Posterior vena cava (tissue), 2 donors: ENCODE measurements around the gene TAOK3. TPM values are rescaled to one million over a fixed set of nuclear protein-coding genes. Genes with fewer than 3 reads are reported as not detected.
A peak's percentile ranks its signal among the peaks of the same experiment; 100 is the strongest.
"Not testable (repeated sequence)": the region's sequence is repeated elsewhere in the genome, so short reads cannot be mapped to it uniquely, and the experiment has no call there.

Experiments
- DNase-seq: peaks from one replicate; pipeline ENCODE4 v3.0.0-alpha.2; 2020; ENCODE audit warnings: low spot score
- intact Hi-C, 2 donors: fragments of 100-400 bp; cut with DNase I; formaldehyde crosslinking; loops; one replicate each; pipeline versions ENCODE4 v1.14.1 to v1.14.2; 2022 to 2023
- long read RNA-seq, 2 donors: library from polyadenylated mRNA; unstranded; transcript quantifications; one replicate each; pipeline ENCODE4 v2.0.0, GENCODE V29; 2020 to 2021
- total RNA-seq, 2 donors: library from RNA; stranded (reverse); fragmentation: NEBNext Ultra II Directional; extraction: Animal tissue kit (Norgen Biotek cat#: 25700); gene quantifications; one replicate each; pipeline ENCODE4 v1.2.1, GENCODE V29; 2021
- donor health status: DM: yes; HTN: yes; CAD: no.
- donor health status: DM: yes; HTN: yes; CAD: no.

The TAOK3 gene
- total RNA-seq = 10 to 100 TPM; 27.9 to 31.8 TPM
- long read RNA-seq, donor 1, full-length matches to known transcripts = 3 of 15 reads
- long read RNA-seq, donor 1, partial matches to known transcripts = 5 of 15 reads
- long read RNA-seq, donor 1, other reads (novel, unspliced or antisense) = 7 of 15 reads
- long read RNA-seq, donor 2, full-length matches to known transcripts = 14 of 60 reads
- long read RNA-seq, donor 2, partial matches to known transcripts = 33 of 60 reads
- long read RNA-seq, donor 2, other reads (novel, unspliced or antisense) = 13 of 60 reads

GRCh38 chr12:118372541-118373495 is at the start of gene TAOK3:
TSS of gene TAOK3 (minus strand) at chr12:118372907. CDS start at chr12:118255567, 117,340 bp downstream.
- intact Hi-C loops = loop anchor here (5.0 to 10.0 kb wide), 3 partner anchors 66 to 191 kb away; no protein-coding TSS in a partner anchor
- peak; percentile 100 for DNase-seq

DNA sequence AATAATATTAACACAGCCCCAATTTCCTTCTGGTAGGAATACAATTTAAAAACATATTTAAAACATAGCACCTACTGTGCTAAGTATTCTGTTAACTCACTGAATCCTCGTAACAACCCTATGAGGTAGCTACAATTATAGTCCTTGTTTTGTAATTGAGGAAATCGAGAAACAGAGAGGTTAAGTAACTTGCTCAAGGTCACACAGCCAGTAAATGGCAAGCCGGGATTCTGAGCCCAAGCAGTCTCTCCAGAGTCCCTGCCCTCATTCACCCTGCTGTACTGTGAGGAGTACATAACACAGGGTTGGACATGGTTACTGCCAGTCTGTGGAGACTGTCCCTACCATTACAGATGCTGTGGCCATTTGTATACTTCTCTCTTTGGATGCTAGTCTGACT is 48.0 kb upstream of the TAOK3 start:
- intact Hi-C loops = no loop called here
- no peak for DNase-seq

- no peak for DNase-seq
Measured at GRCh38 chr12:118418385-118419057, 45.8 kb upstream of the TAOK3 start.

DNA sequence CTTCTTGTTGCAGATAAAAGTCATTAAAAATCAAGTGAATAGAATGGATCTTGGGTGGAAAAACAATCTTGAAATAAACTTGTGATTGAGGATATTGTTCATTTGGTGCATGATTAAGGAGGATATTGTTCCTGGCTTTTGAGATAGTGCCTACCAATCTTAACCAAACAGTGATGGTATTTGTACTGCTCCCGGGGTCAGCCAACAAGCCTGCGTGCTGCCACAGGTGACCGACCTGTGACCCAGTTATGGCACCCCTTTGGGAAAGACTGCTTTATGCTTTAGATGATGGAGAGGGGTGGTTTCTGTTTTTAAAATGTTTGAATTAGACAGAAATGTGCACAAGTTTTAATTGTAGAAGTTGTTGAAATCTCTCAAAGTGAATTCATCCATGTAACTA is 45.2 kb upstream of the TAOK3 start:
- DNase-seq = no peak
- intact Hi-C loops = no loop called here

More at GRCh38 chr12:118418385-118419057, 45.8 kb upstream of the TAOK3 start:
- intact Hi-C loops = no loop called here

DNA sequence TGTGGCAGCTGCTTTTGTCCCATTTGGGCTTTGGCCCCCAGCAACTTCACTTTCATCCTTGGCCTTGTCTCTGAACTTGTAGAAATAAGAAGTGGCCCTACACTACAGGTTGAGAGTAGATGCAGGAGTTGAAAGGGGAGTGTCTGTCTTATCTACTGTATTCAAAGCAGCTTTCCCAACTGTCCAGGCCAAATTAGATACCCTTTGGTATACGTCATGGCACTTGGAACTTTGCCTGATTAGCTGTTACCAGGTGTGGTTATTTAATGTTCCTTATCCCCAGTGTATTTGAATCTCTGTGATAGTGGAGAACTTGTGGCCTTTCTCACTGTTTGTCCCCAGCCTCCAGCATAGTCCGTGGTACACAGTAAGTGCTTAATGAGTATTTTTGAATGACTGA is 37.1 kb upstream of the TAOK3 start:
- no peak for DNase-seq
- intact Hi-C loops = no loop called here

DNA sequence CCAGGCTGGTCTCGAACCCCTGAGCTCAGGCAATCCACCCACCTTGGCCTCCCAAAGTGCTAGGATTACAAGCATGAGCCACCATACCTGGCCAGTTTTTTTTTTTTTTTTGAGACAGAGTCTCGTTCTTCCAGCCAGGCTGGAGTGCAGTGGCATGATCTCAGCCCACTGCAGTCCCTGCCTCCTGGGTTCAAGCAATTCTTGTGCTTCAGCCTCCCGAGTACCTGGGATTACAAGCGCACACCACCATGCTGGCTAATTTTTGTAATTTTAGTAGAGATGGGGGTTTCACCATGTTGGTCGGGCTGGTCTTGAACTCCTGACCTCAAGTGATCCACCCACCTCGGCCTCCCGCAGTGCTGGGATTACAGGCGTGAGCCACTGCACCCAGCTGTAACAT is 35.5 kb upstream of the TAOK3 start:
- intact Hi-C loops, DNase-seq: not testable (repeated sequence)

GRCh38 chr12:118404876-118405521 is 32.3 kb upstream of the TAOK3 start:
- intact Hi-C loops = no loop called here
- no peak for DNase-seq

GRCh38 chr12:118402251-118402650 is 29.5 kb upstream of the TAOK3 start:
- intact Hi-C loops = no loop called here
- DNase-seq = no peak

- intact Hi-C loops = no loop called here
- DNase-seq = no peak
Measured at GRCh38 chr12:118398940-118399339, 26.2 kb upstream of the TAOK3 start.

GRCh38 chr12:118398524-118398923 is 25.8 kb upstream of the TAOK3 start:
- DNase-seq = no peak
- intact Hi-C loops = no loop called here

- intact Hi-C loops = no loop called here
- DNase-seq = no peak
Measured at GRCh38 chr12:118397708-118398440, 25.2 kb upstream of the TAOK3 start.

DNA sequence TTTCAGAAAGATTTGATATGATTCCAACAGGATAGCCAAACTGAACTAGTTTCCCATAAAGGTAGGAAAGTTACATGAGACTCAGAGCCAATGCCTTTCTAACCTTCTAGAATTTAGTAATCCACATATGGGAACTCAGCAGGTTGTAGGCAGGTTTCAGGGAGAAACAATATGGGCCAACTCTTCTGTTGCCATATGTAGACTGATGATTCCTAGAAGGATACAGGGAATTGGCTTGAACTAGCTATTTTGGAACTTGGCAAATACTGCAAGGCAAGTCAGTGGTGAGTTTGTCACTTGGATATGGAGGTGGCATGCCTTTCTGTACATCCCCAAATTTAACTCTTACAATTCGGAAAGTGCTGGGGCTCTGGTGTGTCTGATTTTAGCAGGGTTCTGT is 19.1 kb upstream of the TAOK3 start:
- intact Hi-C loops = no loop called here
- no peak for DNase-seq

DNA sequence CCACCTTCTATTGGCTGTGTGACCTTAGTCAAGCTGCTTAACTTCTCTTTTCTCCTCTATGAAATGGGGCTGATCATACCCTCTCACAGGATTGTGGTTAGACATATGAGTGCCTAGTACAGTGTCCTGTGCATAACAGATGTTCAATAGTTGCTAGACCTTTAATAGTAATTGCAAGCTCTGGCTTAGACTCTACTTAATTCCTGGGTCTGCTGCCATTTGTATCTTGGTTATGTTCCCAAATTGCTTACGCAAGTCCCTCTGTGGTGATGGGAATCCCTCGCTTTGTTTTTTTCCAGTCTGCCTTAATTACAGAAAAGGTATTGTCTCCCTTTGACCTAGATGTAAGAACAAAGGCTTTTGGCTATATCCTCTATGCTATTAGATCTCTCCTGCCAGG is 18.7 kb upstream of the TAOK3 start:
- DNase-seq = no peak
- intact Hi-C loops = no loop called here

DNA sequence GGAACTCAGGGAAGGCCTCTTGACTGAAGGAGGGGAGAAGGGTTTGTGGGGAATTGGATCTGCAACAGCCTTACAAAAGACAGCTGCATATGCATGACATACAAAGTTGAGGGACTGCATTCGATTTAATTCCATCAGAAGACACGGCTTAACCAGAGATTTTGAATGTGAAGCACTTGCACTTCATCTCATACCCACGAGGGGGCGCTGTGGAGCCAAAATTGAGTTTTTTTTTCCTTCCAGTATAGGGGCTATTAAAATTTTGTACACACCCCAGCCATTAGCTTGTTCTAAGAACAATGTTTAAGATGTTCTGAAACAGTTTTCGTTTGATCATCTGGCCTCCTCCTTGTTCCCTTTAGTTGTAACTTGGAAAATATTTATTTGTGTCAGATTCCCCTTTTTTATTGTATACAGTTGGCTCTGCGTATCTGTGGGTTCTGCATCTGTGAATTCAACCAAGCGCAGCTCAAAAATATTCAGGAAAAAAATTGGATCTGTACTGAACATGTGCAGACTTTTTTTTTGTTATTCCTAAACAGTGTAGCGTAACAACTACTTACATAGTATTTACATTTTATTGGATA is 5.3 kb upstream of the TAOK3 start:
- intact Hi-C loops = loop anchor here in 1 of 2 donors (10.0 kb wide), 1 partner anchor 193 kb away; no protein-coding TSS in a partner anchor
- DNase-seq = peak; percentile 87

DNA sequence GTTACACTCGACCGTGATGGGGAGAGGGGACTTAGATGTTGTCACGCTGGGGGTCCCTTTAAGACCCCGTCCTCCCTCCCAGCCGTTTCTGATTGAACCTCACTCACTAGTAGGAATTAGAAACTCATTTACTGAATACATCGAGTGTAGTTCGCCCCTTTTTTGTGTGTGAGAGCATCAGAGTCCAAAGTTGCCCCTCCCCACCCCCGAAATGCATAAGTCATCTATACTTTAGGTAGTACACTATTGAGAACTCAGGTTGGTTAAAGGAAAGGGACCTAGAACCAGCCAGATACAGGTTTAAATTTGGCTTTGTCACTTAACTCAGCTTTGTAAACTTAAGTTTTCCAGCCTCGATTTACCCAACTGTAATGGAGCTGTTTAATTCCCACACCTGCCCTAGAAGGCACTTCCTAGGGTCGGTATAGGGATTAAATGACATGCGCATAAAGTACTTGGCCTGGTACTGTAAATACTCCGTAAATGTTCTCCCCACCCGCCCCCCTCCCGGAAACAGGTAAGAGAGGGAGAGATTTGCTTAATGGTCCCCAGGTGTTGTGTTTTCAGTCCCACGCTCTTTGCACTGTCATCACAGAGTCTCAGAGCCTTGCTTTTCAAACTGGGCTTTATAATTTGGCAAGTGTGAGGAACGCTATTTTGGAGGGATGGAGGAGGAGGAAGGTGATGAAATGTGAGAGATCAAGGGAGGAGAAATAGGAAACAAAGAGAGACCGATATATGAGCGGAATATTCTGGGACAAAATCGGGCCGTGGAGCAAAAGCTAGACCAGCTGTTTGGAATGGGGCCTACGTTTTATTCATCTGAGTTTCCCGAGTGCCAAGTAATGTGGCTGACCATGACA is 4.5 kb upstream of the TAOK3 start:
- no peak for DNase-seq
- intact Hi-C loops = loop anchor here in 1 of 2 donors (10.0 kb wide), 1 partner anchor 192 kb away; no protein-coding TSS in a partner anchor

DNA sequence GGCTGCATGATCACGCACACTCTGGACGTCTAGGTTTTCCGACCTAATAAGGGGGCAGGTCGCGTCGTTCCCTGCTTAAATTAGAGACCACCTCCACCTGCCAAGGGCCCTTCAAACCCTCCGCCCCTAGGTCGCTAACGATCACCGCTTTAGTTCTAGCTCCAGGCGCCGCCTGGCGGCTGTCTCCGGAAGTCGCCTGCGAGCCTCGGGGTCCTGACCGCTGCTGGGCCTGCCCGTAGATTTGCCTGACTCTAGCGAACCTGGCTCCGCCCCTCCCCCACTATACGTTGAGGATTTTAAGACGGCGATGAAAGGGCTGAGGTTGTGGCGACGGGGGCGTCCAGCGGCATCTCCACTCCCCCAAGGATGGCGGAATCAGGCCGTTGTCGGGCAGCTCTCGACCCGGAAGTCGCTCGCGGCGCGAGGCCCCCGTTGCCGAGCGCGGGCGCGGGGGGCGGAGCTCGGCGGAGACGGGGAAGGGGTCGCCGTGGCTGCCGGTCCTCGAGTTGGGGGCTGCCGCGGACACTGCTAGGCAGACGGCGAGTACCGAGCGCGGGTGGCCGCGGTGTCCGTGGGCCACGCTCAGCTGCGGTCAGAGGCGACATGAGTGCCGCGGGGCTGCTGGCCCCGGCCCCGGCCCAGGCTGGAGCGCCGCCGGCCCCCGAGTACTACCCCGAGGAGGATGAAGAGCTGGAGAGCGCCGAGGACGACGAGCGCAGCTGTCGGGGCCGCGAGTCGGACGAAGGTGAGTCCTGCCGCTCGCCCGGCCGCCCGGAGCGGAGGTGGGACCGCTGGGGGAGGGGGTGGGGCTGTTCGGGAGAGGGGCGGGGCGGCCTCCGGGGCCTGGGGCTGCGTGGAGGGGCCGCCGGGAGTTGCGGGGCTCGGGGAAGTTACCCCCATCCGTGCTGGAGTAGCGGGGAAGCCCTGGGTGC is 3.6 kb upstream of the TAOK3 start, which contains the start of gene SUDS3:
TSS of gene SUDS3 (plus strand) at position 467 of the 932 bp plus-strand sequence. CDS start at position 604, 137 bp downstream.
- peak; percentile 97 for DNase-seq
- intact Hi-C loops = loop anchor here in 1 of 2 donors (10.0 kb wide), 1 partner anchor 192 kb away; no protein-coding TSS in a partner anchor
